Measurements from ENCODE around the gene STAT3. TPM values are rescaled to one million over a fixed set of nuclear protein-coding genes. Genes with fewer than 3 reads are reported as not detected.

The STAT3 gene
- total and polyA plus RNA-seq, 9 of the 15 experiments (the other 6 are each of a cell fraction or from before 2014, with no cell fraction given) = 90.0 to 179 (median 114) TPM

GRCh38 chr17:42386777-42387657 is 1.2 kb downstream of the STAT3 start (continued):
- TF ChIP-seq ZNF609 (CRISPR knock-in tag; IDR thresholded peaks at IDR 0.05; ENCODE audit: borderline replicate concordance) = no peak
- no peak for TF ChIP-seq ZNF512 (tag; IDR thresholded peaks at IDR 0.05)
- no peak for TF ChIP-seq CEBPG (CRISPR knock-in tag; IDR thresholded peaks at IDR 0.05)
- peak; percentile 63 to 75 for TF ChIP-seq CEBPG (tag; conservative IDR thresholded peaks at IDR 0.05 in 1 of 2, IDR thresholded peaks at IDR 0.05 in 1 of 2)
- no peak for TF ChIP-seq POLR2B (IDR thresholded peaks at IDR 0.05; ENCODE audit: low read depth, partially characterized antibody)
- no peak for TF ChIP-seq GATA2 (CRISPR knock-in tag; IDR thresholded peaks at IDR 0.05)
- TF ChIP-seq PRPF4 (IDR thresholded peaks at IDR 0.05; ENCODE audit: insufficient read depth, low read depth, low read length, poor library complexity, severe bottlenecking) = no peak
- no peak for TF ChIP-seq HMG20B (CRISPR knock-in tag; IDR thresholded peaks at IDR 0.05)
- TF ChIP-seq TCF7L2 (IDR thresholded peaks at IDR 0.05; ENCODE audit: low read depth, low read length) = no peak
- no peak for TF ChIP-seq SRSF9 (IDR thresholded peaks at IDR 0.05; ENCODE audit: borderline replicate concordance, low read depth, low read length)
- TF ChIP-seq RBBP5 (IDR thresholded peaks at IDR 0.05; ENCODE audit: borderline replicate concordance, insufficient read depth, low read length, poor library complexity, severe bottlenecking) = no peak
- TF ChIP-seq POLR2A (conservative IDR thresholded peaks at IDR 0.05) = no peak
- TF ChIP-seq PRDM10 (IDR thresholded peaks at IDR 0.05; ENCODE audit: partially characterized antibody) = peak; percentile 91
- TF ChIP-seq FOXK2 (conservative IDR thresholded peaks at IDR 0.05 in 1 of 2, IDR thresholded peaks at IDR 0.05 in 1 of 2; ENCODE audit: low read depth in 2 of 2) = peak; percentile 23 to 46; a peak in 1 of 4 replicates
- TF ChIP-seq SMARCB1 (IDR thresholded peaks at IDR 0.05; ENCODE audit: insufficient read length, low read depth) = peak; percentile 54
- TF ChIP-seq SMAD4 (CRISPR knock-in tag; conservative IDR thresholded peaks at IDR 0.05) = no peak
- TF ChIP-seq ZNF224 (CRISPR knock-in tag; IDR thresholded peaks at IDR 0.05) = no peak
